NCI-H2171 (cell line): Measurements from ENCODE around the gene CCDC179.

Experiments used
- DNase-seq: peaks from one replicate; lab custom pipeline; 2025; lab: John Stamatoyannopoulos, UW

The CCDC179 gene

DNA sequence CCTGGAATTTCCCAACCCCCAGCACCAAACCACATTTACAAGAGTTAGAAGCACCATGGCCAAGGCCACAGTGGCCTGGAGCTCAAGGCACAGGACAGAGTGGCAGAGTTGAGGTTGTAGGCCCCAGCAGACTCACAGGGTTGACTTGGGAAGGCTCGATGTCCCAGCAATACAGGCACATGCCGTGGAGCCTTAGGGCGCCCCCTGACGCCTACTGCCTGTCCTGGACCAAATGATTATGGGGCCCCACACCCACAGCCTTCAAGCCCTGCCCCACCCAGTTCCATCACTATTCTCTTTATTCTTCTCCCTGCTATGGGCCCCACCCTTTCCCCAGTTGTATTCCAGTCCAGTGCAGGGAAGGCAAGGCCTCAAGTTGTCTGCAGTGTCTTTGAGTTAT is at the start of gene CCDC179:
Gene CCDC179 (minus strand): TSS at position 234 of the 400 bp plus-strand sequence. CDS start 53 bp downstream, at position 181.
- no peak for DNase-seq

DNA sequence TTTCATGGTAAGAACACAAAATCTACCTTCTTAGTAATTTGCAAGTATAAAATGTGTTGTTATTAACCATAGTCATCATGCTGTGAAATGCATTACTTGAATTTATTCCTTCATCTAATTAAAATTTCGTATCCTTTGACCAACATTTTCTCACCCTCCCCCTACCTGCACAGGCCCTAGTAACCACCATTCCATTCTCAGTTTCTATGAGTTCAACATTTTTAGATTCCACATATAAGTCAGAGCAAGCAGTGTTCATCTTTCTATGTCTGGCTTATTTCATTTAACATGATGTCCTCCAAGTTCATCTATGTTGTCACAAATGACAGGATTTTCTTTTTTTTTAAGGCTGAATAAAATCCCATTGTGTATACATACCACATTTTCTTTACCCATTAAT is 43.5 kb upstream of the CCDC179 start:
- no peak for DNase-seq

DNA sequence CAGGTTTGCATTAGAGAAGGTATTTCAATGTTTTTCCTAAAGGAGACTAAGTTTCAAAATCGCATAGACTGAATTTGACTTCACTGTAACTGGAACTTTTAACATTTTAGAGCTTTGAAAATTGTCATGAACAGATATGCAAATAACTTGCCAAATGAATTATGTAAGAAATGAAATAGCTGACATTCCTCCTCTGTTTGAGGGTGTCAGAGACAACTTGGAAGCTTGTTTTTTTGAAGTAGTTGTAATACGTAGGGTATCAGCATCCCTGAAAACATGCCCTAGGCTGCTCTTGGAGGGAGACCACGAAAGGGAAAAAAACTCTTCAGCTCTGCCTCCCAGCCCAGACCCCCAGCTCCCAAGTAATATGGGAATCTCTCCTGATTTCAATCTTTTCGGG is 41.3 kb upstream of the CCDC179 start:
- DNase-seq, result no peak

DNA sequence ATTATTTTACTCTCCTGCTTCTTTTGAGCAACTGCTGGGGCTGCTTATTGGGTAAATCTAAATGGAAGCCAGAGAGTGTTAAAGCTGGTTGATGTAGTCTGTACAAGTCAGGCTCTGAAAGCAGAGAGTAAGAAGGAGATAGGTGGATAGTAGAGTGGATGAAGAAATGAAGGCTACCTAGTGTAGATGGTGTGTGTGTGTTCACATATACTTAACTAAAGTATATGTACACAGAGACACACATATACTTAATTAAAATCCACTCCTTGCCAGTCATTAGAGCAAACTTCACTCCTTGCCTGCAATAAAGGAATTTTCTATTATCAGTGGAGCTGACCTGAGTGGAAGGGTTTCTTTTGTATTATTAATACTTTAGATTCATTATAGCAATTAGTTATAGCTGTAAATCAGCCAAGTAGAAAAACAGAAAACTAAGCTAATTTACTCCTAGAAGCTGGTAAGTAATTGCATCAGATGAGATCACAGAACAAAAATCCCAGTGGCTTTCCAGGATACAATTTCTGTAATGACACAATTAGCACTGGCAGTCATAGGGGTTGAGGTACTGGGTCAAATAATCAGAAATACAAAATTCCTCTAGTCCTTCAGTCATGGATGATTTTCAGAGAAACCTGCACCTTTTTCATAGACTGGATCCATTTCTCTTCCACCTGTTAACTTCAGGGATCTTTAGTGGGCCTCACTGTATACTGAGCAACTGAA is 40.7 kb upstream of the CCDC179 start:
- DNase-seq, result no peak

DNA sequence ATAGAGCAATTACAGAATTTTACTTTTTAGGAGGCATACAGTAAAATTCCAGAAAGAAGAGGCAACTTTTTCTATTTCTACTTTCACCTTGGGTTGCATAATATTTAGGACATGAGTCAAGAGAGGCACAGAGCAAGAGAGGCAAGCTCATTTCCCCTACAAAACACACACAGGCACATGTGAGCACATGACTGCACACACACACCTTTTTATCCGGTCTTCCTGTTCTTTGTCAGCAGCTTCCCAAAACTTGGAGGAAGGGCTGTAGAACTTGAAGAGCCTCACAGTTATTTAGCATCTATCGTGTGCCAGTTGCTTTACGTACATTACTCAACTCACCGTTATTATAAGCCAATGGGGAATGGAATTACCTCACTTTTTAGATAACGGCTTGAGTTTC is 37.8 kb upstream of the CCDC179 start:
- DNase-seq, result no peak

DNA sequence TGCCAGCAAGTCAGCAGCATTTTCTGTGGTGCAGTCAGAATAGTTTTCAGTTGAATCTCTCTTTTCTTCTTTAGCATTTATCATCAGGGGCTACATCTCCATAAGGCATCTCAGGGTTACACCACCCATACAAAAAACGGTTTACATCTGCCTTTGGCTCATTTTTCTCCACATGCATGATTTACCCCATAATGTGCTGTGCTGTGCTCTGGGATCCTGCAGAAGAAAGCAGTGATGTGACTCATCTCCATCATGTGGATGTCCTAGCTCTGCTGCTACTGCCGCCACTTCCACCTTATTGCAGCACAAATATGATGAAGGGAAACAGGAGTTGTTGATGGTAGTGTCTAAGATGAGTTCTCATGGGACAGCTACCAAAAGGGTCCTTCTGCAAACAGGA is 30.0 kb upstream of the CCDC179 start:
- DNase-seq, result no peak

DNA sequence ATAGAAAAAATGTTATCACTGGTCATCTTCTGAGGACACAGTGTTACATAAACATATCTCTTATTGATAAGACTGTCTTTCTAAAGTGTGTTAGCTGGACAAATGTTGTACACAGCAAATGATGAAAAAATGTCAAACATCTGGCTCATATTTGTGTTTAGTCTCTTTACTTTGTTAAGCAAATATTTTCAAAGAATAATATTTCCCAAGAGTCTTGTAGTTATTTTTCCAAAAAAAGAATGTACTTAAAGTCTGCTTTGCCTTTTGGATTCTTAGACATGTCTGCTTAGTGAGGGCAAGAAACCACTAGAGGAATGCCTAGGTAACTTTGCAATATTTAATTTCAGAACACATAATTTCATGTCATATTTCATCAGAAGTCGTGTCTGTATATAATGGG is 23.9 kb upstream of the CCDC179 start:
- DNase-seq, result no peak

DNA sequence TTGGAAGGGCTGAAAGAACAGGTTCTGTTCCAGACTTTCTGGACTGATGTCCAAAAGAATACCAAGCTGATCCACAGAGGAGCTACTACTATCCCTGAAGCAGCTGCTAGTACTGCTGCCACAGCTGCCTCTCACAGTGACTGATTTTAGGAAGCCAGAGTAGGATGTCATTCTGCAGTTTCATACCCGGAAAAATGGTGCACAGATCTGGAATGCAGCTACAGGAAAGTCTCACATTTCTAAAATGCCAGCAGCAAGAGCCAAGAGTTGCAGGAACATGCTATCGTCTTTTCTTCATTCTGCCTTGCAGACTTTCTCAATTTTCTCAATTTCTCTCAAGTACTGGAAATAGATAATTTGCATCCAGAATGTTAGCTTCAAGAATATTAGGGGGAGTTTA is 19.4 kb upstream of the CCDC179 start:
- DNase-seq, result no peak

DNA sequence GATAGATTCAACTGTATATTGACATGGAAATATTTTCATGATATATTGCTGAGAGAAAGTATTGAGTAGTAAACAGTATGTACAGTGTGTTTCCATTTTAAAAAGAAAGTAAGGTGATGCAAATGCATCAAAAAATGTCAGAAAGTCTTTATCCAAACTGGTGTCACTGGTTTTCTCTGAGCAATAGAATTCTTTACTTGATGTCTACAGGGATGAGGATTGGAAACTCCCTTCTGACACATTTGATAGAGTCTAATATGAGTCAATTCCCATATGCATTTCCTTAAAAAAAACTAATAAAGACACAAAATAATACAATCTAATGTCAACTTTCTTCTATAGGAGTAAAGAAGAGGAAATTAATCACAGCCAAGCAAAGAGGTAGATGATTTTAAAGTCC is 18.3 kb upstream of the CCDC179 start:
- DNase-seq, result no peak

DNA sequence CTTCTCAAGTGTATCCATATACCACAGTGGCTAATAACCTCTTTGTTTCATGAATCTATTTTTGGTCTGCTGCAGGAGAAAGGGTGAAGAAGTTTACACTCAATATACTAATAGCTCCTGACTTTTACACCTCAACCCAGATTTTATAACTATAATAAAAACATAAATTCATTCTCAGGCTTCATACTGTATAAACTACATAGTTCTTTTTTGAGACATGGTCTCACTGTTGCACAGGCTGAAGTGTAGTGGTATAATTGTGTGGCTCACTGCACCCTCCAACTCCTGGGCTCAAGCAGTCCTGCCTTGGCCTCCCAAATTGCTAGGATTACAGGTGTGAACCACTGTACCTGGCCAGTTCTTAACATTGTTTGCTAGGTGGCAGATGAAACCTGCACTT is 17.8 kb upstream of the CCDC179 start:
- no peak for DNase-seq

DNA sequence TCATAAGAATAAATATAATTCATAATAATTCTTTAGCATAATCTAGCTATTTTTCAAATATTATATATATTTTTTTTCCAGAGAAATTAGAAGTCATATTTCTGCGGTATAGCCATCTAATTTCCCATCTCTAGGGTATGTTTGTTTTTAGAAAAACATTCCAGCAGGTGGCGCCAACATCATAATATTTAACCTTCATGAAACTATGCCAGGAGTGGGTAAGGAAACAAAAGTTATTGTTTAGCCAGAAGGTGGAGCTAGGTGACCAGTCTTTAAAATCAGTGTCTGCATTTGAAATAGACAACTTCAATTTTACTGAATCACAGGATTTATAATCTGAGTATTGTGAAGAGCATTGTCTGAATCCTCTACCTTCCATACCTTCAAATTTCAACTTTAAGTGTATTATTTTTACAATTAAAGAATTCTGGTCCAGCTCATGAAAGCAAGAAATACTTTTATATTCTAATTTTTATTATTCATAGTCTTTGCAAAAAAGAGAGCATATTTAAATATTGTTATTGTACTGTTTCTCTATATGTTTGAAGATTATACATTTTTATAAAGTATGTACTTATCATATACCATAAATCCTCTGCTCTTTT is 15.7 kb upstream of the CCDC179 start:
- peak; percentile 94 for DNase-seq

DNA sequence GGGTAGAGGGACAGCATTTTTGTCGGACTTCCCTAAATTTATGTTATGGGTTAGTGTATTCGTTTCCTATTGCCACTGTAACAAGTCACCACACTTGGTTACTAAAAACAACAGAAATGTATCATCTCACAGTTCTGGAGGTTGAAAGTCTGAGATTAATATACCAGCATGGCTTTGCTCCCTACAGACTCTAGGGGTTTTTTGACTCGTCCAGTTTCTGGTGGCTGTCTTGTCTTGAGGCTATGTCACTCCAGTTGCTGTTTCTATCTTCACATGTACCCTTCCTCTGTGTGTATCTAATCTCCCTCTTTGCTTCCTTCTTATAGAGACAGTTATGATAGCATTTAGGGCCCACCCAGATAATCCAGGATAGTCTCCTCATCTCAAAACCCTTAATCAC is 9.1 kb upstream of the CCDC179 start:
- no peak for DNase-seq

DNA sequence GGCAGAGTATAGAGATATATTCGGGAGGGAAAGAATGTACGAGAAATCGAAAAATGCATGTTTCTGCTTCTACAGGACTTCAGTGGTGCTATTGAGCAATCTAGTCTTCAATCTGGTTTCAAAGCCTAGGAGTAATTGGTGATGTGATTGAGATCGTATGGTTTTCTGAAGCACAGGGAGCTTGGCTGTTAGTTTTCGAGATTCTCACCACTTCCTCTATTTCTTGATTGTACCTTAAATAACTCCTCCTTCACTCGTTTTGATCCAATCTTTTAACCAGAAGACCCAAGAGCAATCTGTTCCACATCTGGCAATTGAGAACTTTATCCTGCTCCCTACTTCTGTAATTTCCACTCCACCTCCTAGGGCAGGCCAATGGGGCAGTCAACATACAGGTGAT is 518 bp downstream of the CCDC179 start:
- DNase-seq, result no peak

DNA sequence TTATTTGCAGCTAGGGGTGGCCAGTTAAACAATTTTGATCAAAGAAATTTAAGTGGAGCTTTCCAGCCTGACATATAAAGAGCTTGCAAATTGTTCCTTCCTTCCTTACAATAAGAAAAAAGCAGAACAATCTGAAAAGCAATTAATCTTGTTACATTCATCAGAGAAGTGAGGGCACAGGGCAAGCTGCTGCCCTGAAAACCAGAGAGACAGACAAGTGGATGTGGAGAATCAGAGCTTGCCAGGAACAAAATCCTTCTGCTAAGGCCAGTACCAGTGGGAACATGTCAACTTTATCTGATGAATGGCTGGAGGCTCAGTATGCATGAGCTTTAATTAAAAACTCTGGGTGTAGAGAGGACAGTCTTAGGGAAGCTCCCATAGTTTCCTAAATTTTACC is 8.8 kb downstream of the CCDC179 start:
- no peak for DNase-seq

DNA sequence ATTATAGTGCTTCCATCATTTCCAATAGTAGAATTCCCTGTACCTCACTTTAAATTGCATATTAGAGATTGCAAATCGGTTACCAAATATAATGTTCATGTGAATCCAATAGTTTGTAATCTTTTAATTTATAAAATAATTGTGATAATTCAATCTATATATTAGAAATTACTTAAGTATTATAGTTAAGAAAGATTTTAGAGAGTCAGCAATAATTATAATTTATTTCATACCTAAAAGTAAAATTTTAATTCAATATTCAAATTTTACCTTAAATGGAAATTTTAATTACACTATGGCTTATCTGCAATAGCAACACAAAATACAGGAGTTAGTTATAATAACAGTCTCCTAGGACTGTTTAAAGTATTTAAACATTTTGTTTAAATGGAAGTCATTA is 13.5 kb downstream of the CCDC179 start:
- DNase-seq, result no peak

DNA sequence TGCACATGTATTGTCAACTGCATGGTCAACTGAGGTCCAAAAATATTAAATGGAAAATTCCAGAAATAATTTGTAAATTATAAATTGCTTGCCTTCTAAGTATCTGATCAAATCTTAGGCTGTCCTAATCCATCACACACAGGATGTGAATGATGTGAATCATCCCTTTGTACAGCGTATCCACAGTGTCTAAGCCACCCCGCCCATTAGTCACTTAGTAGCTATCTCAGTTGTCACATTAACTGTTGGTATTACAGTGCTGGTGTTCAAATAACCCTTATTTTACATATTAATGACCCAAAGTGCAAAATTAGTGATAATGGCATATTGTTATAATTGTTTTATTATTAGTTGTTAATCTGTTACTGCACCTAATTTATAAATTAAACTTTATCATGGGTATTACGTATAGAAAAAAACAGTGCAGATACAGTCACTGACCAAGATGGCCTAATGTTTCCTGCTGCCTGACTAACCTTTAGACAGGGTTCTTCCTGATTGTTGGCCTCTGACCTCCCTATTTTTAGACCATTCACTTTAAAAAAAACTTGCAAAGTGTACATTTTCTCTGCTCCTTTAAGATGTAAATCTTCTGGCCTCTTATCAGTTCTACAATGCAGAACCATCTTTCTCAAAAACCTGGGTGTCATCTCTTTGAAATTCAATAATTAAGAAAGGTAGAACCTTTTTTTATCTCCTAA is 27.8 kb downstream of the CCDC179 start:
- no peak for DNase-seq

DNA sequence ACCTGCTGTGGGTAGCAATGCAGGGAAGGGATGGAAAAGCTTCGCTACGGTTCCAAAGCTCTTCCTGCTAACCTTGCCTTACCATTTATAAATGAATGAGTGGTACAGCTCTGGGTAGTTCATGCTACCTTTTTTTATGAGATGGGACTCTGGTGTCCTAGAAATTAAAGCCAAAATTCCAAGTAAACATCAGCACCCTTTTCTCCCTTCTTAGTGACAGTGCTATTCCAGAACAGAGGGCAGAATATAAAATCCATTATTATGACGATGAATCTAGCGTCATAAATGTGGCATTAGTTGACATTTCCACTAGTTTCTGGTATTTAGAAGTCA is 30.2 kb downstream of the CCDC179 start:
- DNase-seq, result no peak

DNA sequence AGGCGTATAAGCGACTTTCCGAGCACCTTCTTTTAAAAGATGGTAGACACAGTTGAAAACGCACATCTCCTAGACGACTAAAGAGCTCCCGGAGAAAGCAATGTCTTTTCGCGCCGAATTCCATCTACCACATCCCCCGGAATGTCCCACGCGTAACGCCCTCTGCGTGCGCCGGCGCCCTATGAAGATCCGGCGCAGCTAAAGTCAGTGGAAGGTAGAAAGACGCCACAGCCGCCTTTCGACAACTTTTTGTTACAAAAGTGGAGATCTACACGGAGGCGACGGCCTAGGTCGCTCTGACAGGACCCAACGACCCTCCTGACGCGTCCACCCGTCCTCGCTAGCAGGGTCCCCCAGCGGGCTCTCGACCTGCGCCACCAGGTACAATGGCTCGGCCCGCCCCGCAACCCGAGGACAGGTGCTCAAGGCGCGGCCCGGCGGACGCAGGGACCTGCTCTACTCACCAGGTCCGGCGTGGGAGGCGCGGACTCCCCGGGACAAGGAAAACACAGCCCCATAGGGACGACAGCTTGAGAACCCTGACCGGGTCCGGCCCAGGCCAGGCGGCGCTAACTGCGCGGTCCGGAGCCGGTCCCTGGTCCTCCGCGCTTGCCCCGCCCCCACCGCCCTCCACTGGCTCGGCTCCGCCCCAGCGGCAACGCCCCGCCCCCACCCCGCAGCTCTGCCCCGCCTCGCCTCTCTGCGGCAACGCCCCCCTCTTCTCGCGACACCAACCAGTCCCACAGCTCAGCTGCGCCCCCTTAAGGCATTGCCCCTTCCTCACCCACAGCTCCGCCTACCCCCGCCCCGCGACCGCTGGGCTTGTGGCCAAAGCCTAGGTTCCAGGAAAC is 30.8 kb downstream of the CCDC179 start, which contains the start of gene SVIP:
Gene SVIP (minus strand): TSS at position 571 of the 851 bp plus-strand sequence. CDS start 53 bp downstream, at position 518.
- DNase-seq, result peak; percentile 98

DNA sequence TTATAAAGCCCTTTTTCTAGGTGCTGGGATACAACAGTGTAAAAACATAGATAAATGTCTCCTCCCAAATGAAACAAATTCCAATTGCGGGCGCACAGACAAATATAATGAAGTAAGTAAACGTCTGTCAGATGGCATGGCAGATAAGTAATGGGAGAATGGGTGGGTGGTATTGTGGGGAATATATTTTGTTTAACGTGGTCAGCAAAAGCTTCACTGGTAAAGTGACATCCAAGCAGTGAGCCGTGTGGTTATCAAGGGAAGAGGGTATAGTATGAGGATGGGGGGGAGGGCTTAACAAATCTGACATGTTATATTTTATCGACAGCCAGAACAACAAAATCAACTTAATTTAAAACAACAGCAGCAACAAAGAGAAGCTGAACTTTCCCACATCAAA is 31.9 kb downstream of the CCDC179 start:
- DNase-seq, result no peak

DNA sequence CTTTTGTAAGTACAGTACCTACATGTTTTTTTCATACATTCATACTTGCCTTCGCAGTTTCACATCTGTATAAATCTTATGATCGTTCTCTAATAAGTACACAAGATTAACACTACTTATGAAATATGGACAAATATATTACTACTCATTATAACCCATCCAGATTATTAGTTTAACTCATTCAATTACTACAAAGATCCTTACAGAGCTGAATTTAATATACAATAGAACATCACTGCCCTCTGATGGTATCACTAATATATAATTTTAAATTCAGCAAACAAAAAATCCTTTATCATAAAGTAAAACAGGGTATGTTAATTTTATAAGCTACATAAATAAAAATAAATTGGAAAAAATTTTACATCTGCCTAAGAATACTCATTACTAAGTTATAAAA is 38.1 kb downstream of the CCDC179 start:
- no peak for DNase-seq

DNA sequence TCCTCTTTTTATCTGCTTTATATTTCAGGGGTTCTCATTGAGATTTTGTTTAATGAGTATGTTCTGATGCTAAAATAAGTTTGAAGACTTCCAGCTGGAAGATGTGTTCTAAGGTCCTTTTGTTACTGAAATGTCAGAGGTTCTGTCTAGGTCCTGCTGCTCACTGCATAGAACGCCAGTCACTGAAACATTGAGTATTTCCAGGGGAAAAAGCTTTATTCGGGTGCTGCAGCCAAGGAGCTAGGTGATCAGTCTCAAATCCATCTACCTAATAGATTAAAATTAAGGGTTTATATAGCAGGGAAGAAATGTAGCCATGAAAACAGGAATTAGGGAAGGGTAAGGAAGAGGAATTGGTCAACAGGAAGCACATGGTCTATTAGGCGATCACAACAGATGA is 50.4 kb downstream of the CCDC179 start:
- DNase-seq, result no peak

DNA sequence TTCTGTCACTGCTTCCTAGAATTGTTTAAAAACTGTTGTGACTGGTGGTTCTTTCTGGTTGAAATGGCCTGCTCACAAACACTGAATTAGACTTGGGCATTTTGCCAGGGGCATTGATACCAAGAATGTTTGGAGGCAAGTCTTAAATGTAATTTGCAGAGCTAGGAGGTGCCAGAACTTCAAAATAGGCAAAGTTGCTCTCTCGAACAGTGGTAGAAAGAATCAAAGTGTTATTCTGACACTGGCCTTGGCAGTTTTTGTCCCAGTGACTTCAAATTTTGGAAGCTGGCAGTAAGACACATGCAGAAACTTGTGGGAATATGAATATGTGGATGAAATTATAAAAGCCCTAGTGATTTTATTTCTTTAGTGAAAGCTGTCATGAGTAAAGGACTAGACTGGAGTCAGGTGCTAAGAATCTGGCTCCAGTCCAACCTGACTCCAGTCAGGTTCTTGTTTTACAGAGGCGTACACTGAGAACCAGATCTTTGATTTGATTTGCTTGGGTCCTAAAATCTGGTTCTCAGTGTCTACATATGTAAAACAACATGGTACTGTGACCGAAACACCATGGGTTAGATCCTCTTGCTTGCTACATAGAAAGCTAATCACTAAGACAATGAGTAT is 51.6 kb downstream of the CCDC179 start:
- no peak for DNase-seq
